ENCODE data around the gene SNAP47.

Gene SNAP47

DNA sequence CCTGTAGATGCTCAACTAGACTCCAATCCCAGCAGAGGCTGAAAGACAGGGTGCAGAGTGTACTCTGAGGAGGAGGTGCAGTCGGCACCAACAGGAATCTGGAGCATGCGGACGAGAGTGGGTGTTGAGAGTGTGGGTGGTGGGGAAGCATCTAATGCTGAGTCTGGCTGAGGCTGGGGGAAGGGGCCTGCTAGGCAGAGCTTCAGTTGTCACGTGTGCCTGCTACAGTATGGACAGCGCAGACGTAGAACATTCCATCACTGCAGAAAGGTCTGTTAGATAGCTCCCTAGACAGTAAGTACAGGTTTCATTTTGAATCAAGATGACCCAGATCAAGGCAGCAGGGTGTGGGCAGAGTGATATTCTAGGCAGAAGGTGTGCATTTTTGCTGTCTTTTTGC is 23.1 kb downstream of the SNAP47 start:
- no peak for DNase-seq (ENCODE audit: low read depth)
- TF ChIP-seq, protein P1, sequence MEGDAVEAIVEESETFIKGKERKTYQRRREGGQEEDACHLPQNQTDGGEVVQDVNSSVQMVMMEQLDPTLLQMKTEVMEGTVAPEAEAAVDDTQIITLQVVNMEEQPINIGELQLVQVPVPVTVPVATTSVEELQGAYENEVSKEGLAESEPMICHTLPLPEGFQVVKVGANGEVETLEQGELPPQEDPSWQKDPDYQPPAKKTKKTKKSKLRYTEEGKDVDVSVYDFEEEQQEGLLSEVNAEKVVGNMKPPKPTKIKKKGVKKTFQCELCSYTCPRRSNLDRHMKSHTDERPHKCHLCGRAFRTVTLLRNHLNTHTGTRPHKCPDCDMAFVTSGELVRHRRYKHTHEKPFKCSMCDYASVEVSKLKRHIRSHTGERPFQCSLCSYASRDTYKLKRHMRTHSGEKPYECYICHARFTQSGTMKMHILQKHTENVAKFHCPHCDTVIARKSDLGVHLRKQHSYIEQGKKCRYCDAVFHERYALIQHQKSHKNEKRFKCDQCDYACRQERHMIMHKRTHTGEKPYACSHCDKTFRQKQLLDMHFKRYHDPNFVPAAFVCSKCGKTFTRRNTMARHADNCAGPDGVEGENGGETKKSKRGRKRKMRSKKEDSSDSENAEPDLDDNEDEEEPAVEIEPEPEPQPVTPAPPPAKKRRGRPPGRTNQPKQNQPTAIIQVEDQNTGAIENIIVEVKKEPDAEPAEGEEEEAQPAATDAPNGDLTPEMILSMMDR (IDR thresholded peaks at IDR 0.05; ENCODE audit: insufficient read depth, low read depth, low read length, missing control alignments): no peak
- H3K4me3 ChIP-seq (ENCODE audit: low read length): no peak overlapping the region

DNA sequence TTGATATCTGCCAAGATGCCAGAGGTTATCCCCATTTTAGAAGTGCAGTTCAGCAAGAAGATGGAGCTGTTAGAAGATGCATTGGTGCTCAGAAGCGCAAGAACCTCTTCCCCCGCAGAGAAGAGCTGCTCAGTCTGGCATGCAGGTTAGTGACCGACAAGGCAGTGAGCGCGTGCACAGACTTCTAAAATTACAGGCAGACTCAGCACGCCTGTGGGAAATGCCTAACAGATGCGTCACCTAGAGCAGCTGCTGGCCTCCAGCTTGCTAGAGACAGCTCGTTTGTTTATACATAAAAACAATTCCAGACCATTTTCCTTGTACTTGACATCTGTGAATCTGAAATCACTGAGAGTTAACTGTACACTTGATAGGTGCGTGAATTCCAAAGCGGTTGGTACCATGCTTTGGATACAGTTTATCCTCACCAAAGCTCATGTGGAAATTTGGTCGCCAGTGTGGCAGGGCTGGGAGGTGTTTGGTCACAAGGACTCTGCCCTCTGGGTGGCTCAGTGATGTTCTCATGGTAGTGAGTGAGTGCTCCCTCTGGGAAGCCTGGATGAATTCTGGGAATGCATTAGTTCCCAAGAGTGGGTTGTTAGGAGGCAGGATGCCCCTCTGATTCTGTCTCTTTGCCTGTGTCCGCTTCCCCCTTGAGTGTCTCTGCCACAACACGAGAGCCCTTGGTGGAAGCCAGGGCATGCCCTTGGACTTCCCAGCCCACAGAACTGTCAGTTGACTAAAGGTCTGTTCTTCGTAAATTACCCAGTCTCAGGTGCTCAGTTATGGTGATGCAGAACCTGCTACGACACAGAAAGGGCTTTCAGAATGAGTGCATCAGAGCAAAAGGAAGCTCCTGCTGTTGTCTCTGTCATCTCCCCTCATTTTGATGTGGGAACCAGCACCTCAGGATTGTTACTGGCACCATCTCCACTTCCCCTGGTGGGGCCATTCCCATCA is 24.4 kb downstream of the SNAP47 start:
- TF ChIP-seq, protein P1 (IDR thresholded peaks at IDR 0.05; ENCODE audit: insufficient read depth, low read depth, low read length, missing control alignments): no peak
- no peak overlapping the region for H3K4me3 ChIP-seq (ENCODE audit: low read length)
- peak; percentile 93 for DNase-seq (ENCODE audit: low read depth)

DNA sequence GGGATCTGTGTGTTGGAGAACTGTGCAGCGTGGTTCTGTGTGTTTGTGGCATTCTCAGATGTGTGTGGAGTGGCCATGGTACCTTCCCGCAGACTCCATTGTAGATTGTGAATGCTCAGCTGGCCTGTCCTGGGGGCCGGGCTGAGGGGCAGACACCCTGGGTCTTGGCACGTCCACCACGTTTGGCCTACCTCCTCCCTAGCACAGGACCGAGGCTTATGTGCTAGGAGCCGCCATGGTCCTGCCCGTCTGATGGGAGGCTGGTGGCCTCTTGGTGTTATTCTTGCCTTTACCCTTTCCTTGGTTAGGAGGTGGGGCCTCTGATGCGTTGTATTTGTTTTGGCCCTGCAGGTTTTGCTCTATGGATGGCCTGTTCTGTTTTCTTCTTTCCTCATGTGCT is 25.1 kb downstream of the SNAP47 start:
- no peak overlapping the region for H3K4me3 ChIP-seq (ENCODE audit: low read length)
- TF ChIP-seq, protein P1 (IDR thresholded peaks at IDR 0.05; ENCODE audit: insufficient read depth, low read depth, low read length, missing control alignments): no peak
- DNase-seq (ENCODE audit: low read depth): no peak

DNA sequence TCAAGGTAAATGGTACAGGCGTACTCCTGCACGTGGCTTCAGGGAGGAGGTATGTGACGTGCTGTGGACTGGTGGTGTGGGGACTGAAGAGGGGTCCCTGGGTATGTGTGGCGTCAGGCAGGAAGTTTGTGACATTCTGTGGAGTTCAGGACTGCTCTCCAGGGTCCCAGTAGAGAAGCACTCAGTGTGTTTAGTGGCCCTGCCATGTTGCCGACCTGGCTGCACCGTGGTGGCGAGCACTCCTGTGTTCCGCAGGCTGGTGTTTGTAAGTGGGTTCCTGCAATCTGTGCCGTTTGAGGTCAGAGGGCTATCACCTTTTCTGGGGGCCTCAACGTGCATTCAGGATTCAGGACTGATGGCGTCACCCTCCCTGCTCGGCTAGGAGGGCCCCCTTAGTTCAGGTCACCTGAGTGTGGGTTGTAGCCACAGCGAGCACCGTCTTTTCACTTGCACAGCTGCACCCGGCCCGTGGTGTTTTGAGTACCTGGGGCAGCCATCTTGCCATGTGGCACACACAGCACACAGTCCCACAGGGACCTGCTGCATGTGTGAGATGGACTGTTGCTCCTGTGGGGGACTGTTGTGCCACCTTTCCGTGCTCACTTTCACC is 26.5 kb downstream of the SNAP47 start:
- no peak for DNase-seq (ENCODE audit: low read depth)
- TF ChIP-seq, protein P1 (IDR thresholded peaks at IDR 0.05; ENCODE audit: insufficient read depth, low read depth, low read length, missing control alignments): no peak
- no peak overlapping the region for H3K4me3 ChIP-seq (ENCODE audit: low read length)

DNA sequence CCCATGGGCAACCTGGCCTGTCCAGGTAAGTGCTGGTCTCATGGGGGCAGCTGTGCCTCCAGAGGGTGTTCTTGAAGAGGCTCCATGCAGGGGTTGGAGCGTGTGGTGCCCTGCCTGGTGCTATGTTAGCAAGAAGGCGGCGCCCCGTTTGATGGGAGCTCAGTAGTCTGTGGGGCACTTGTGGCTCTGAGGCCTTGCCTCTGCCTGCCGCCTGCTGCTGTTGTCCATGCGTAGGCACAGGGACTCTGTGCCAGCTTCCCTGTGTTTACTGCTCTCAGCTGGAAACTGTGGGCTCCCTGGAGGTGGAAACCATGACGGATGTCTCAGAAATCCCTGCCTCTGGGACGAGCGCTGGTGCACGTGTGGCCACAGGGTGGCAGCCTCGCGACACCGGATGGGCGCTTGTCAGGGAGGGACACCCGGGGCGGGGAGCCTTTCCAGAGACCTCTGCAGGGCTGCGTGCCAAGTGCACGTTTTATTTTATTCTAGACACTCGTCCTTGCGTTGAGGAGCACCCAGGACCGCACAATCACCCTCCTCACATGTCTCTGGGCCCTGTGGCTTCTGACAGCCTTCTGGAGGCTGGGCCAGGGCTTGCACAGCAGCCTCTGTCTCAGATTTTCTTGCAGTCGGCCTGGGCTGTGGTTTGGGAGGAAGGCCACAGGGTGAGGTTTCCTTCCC is 27.1 kb downstream of the SNAP47 start:
- no peak overlapping the region for H3K4me3 ChIP-seq (ENCODE audit: low read length)
- DNase-seq (ENCODE audit: low read depth): peak; percentile 77
- TF ChIP-seq, protein P1 (IDR thresholded peaks at IDR 0.05; ENCODE audit: insufficient read depth, low read depth, low read length, missing control alignments): peak; percentile 85

DNA sequence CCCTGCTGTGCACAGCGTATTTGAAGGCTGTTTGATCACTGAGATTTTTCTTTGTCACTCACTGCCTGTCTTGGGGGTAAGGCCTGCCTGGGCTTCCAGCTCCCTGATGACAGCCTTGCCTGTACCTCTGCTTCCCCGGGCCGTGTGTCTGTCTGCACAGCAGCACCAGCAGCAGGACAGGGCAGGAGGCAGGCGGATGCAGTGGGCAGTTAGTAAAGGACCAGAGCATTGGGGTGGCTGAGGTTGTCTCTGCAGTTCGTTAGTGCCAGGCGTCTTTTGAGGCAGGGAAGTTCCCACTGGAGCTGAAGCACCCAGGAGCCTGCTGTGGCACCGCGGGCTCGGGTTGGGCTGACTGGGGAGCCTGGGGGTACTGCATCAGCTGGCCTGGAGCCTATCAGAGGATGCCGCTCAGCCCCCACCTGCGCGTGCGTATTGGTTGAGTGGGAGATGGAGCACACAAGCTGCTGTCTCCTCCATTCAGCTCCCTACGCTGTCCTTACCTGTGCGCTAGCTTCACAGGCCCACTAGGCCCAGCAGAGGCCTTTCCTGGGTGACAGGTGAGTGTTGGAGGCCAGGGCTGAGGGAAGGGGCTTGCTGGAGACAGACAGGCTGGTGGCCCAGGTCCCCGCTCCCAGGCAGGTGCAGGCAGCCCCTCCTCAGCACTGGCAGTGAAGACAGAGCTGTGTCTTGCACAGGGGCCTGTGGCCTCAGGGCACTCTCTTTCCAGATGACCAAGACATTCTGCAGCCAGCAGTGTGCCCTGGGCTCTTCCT is 28.2 kb downstream of the SNAP47 start:
- H3K4me3 ChIP-seq (ENCODE audit: low read length): no peak overlapping the region
- DNase-seq (ENCODE audit: low read depth): no peak
- TF ChIP-seq, protein P1 (IDR thresholded peaks at IDR 0.05; ENCODE audit: insufficient read depth, low read depth, low read length, missing control alignments): no peak

Data from epithelial cell of esophagus (primary cell).